Renal cortex interstitium (tissue), 15 donors: ENCODE data around the gene MAGEA4. TPM values are rescaled to one million over a fixed set of nuclear protein-coding genes. Genes with fewer than 3 reads are reported as not detected.
A peak's percentile ranks its signal among the peaks of the same experiment; 100 is the strongest.
"Not testable (repeated sequence)": the region's sequence is repeated elsewhere in the genome, so short reads cannot be mapped to it uniquely, and the experiment has no call there.

Experiments used
- DNase-seq, 11 donors: peaks; one replicate each; pipeline ENCODE4 v3.0.0-alpha.2; 2013; ENCODE audit warnings: low read depth in 9 of 11, low spot score in 4 of 11; ENCODE audit errors: extremely low read depth in 1 of 11
- long read RNA-seq, 16 experiments: transcript quantifications; one replicate each; lab custom pipeline, GENCODE V29; 2026
- polyA plus RNA-seq, 3 donors: library from polyadenylated mRNA; unstranded; fragments of 120-200 nt; gene quantifications; one replicate each; pipeline ENCODE4 v1.2.1, GENCODE V29; 2013; ENCODE audit not compliant: insufficient read length in 3 of 3

MAGEA4 gene
- not detected for polyA plus RNA-seq
- long read RNA-seq, donor 1: 0 reads
- long read RNA-seq, donor 2: 0 reads
- long read RNA-seq, donor 3: 0 reads
- long read RNA-seq, donor 4: 0 reads
- long read RNA-seq, donor 5: 0 reads
- long read RNA-seq, donor 6: 0 reads
- long read RNA-seq, donor 7: 0 reads
- long read RNA-seq, donor 8: 0 reads
- long read RNA-seq, donor 9: 0 reads
- long read RNA-seq, donor 10: 0 reads
- long read RNA-seq, donor 11: 0 reads
- long read RNA-seq, donor 12: 0 reads
- long read RNA-seq, donor 13: 0 reads
- long read RNA-seq, donor 14: 0 reads
- long read RNA-seq, donor 15: 0 reads
- long read RNA-seq, donor 16: 0 reads

- DNase-seq: no peak
Measured at GRCh38 chrX:151912780-151913179, at the start of gene MAGEA4. Gene MAGEA4 (plus strand): TSS chrX:151912889. CDS start chrX:151923665, 10,776 bp downstream.

- DNase-seq: no peak
Measured at GRCh38 chrX:151870602-151871001, 42.1 kb upstream of the MAGEA4 start.

- no peak for DNase-seq
Measured at GRCh38 chrX:151871244-151871643, 41.4 kb upstream of the MAGEA4 start.

GRCh38 chrX:151873096-151873495 lies 39.6 kb upstream of the MAGEA4 start:
- no peak for DNase-seq

GRCh38 chrX:151875270-151876026 lies 37.2 kb upstream of the MAGEA4 start:
- DNase-seq: no peak

- DNase-seq: no peak
Measured at GRCh38 chrX:151878574-151878973, 34.1 kb upstream of the MAGEA4 start.

GRCh38 chrX:151879856-151880255 lies 32.8 kb upstream of the MAGEA4 start:
- DNase-seq: no peak

GRCh38 chrX:151880895-151881294 lies 31.8 kb upstream of the MAGEA4 start:
- DNase-seq: no peak

- DNase-seq: no peak
Measured at GRCh38 chrX:151889421-151889820, 23.3 kb upstream of the MAGEA4 start.

- no peak for DNase-seq
Measured at GRCh38 chrX:151896734-151897474, 15.8 kb upstream of the MAGEA4 start.

GRCh38 chrX:151899622-151900021 lies 13.1 kb upstream of the MAGEA4 start:
- no peak for DNase-seq

GRCh38 chrX:151901826-151902225 lies 10.9 kb upstream of the MAGEA4 start:
- no peak for DNase-seq

- DNase-seq: peak in 1 of 11 donors; percentile 7
Measured at GRCh38 chrX:151902813-151903591, 9.7 kb upstream of the MAGEA4 start.

- DNase-seq: no peak
Measured at GRCh38 chrX:151904989-151905388, 7.7 kb upstream of the MAGEA4 start.

- DNase-seq: no peak
Measured at GRCh38 chrX:151912221-151912620, 468 bp upstream of the MAGEA4 start.

GRCh38 chrX:151918736-151919135 lies 6.0 kb downstream of the MAGEA4 start:
- not testable (repeated sequence) for DNase-seq

GRCh38 chrX:151919610-151920009 lies 6.9 kb downstream of the MAGEA4 start:
- DNase-seq: no peak

- no peak for DNase-seq
Measured at GRCh38 chrX:151920101-151920500, 7.4 kb downstream of the MAGEA4 start.

- DNase-seq: no peak
Measured at GRCh38 chrX:151920530-151920929, 7.8 kb downstream of the MAGEA4 start.
